CD4-positive, alpha-beta T cell treated with Interleukin-6 at 100 ng/mL for 8 hours (primary cell): ENCODE measurements around the gene LDLR.

Experiments used
- DNase-seq: peaks from one replicate; pipeline ENCODE4 v3.0.0-alpha.2; 2020; ENCODE audit warnings: mixed read lengths, low spot score

Gene LDLR

DNA sequence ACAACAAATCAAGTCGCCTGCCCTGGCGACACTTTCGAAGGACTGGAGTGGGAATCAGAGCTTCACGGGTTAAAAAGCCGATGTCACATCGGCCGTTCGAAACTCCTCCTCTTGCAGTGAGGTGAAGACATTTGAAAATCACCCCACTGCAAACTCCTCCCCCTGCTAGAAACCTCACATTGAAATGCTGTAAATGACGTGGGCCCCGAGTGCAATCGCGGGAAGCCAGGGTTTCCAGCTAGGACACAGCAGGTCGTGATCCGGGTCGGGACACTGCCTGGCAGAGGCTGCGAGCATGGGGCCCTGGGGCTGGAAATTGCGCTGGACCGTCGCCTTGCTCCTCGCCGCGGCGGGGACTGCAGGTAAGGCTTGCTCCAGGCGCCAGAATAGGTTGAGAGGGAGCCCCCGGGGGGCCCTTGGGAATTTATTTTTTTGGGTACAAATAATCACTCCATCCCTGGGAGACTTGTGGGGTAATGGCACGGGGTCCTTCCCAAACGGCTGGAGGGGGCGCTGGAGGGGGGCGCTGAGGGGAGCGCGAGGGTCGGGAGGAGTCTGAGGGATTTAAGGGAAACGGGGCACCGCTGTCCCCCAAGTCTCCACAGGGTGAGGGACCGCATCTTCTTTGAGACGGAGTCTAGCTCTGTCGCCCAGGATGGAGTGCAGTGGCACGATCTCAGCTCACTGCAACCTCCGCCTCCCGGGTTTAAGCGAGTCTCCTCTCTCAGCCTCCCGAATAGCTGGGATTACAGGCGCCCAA, at the start of gene LDLR:
Gene LDLR (plus strand): TSS at position 210 of the 760 bp plus-strand sequence. CDS start 86 bp downstream, at position 296.
- DNase-seq = peak; percentile 78

DNA sequence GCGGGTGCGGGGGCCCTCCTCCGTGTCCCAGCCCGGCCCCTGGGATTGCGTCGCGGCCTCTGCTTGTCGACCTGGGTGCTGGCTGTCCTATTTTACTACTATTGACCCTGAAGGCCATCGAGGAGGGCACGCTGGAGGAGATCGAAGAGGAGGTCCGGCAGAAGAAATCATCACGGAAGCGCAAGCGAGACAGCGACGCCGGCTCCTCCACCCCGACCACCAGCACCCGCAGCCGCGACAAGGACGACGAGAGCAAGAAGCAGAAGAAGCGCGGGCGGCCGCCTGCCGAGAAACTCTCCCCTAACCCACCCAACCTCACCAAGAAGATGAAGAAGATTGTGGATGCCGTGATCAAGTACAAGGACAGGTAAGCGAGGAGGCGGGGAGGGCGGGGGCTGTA, 48.1 kb upstream of the LDLR start:
- DNase-seq = no peak

DNA sequence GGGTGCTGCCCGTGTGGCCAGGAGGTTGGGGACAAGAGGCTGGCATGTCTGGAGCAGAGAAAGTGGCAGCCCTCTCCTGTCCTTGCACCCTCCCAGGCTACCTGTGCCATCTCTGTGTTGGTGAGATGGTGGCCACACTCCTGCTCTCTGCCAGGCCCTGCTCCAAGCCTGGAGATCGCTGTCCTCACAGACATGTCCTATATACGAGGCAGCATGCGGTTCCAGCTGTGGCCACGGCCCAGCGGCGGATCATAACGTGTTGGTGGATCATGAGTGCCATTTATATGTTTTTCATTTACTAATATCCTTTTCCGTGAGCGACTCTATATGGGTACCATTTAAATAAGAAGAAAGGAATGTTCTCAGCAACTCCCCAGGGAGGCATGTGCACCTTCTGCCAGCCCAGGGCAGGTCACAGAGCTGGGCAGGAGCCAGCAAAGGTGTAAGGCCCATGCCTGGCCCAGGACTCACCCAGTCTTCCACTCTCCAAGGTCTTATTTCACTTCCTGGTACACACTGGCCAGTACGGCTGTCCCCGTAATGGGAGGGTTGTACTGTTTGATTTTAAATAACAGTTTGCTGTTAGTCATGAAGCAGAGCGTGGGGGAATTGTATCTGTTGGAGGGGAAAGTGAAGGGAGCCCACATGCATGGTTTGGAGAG, 47.2 kb upstream of the LDLR start:
- no peak for DNase-seq

DNA sequence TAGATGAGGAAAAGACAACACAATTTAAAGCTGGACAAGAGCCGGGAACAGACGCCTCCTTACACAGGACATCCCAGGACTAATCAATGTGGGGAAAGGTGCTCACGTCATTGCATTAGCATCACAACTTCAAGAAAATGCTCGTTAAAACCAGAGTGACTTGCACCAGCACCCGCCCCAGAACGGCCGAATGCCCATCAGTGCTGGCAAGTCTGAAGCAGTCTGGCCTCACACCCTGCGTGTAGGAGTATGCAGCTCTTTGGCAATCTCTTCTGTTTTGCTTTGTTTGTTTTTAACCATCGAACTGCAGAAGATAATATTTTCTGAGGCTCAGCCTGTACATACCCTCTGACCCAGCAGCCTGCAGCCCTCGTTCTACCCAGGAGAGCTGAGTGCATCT, 44.8 kb upstream of the LDLR start:
- DNase-seq = no peak

DNA sequence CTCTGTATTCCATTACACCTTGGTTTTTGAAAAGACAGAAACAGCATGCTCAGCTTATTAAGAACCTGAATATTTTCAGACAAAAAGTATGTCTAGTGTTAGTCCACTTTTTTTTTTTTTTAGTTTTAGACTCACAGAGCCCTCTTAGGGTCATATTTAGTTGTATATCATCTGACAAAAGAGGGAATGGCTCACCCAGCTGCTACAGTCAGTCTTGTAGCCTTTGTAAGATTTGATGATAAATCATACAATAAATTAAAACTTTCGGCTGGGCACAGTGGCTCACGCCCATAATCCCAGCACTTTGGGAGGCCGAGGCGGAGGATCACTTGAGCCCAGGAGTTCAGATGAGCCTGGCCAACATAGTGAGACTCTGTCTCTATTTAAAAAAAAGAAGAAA, 43.7 kb upstream of the LDLR start:
- DNase-seq = no peak

DNA sequence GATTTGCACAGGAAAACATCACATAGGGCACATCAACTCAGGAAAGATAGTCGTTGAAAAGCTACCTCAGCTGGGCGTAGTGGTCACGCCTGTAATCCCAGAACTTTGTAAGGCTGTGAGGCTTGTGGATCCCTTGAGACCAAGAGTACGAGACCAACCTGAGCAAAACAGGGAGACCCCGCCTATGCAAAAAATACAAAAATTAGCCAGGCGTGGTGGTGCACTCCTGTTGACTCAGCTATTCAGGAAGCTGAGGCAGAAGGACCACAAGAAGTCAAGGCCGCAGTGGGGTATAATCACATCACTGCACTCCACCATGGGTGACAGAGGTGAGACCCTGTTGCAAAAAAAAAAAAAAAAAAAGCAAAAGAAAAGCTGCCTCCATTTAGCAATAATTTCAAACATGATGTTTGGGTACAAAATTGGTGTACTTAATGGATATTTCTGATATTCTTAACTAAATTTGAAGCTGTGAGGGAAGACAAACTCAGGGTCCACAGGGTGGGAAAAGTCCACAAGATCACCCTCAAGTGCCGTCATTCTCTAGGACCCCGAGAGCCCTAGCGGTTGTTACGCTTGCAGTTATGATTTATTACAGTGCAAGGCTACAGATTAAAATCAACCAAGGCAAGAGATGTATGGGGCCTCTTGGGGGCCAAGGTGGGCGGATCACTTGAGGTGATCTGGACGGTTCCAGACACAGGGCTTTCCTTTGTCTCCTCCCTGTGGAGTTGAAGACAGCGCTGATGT, 42.5 kb upstream of the LDLR start:
- DNase-seq = no peak

DNA sequence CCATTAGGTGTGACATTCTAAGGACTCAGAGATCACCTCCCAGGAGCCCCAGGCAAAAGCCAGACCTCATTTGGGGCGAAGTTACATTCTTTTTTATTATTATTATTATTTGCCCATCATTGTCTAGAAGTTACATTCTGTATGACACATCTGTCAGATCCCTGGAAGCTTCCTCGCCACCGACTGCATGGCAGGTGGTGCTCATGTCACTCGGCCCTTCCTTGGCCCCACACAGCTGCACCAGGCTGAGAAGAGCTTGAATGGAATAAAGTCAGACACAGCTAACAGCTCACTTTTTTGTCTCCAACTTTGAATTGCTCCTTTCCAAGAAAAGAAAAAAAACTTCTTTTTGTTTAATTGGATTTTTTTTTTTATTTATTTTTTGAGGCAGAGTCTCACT, 41.4 kb upstream of the LDLR start:
- no peak for DNase-seq

DNA sequence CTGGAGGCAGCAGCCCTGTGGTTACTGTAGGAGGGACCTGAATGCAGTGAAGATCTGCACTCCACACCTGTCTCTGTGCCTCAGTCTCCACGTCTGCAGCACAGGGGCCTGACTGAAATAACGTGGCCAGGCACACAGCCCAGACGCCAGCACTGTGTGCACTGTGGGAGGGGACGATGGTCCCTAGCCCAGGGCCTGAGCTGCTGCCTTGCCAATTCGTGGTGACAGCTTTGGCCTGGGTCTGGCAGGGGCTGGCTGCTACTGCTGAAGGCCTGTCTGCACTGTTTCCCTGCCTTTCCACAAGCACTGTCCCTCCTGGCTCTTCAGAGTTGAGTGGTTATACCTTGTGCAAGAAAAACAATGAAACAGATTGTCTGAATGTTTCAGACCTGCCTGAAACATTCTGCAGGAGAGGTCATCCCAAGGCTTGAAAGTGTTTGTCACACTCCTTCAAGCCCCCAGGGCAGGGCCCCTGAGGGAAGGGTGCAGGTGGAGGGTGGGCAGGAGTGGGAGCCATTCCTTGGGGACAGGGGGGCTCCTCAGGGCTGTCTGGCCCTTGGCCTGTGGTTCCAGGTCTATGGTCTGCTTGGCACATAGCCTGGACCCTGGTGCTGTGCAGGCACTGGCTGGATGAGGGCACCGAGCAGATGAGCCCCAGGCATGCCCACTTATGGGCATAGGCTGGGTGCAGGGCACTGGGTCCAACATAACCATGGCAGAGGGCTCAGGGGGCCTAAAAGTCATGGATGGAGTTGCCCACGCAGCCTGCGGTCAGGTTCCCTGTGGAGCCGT, 38.7 kb upstream of the LDLR start:
- no peak for DNase-seq

DNA sequence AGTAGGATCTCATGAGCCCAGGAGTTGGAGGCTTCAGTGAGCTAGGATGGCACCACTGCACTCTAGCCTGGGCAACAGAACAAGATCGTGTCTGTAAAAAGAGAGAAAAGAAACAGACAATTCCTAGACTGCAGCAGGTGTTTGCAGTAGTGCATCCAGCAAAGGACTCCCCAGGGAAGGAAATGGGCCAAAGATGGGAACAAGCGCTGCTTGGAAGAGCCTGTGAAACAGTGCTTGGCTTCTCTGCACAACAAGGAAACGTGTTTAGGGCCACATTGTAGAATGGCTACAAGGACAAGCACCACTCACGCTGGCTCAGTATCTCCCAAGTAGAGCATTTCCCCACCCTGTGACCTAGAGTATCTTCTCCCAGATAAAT, 35.5 kb upstream of the LDLR start:
- DNase-seq = no peak

DNA sequence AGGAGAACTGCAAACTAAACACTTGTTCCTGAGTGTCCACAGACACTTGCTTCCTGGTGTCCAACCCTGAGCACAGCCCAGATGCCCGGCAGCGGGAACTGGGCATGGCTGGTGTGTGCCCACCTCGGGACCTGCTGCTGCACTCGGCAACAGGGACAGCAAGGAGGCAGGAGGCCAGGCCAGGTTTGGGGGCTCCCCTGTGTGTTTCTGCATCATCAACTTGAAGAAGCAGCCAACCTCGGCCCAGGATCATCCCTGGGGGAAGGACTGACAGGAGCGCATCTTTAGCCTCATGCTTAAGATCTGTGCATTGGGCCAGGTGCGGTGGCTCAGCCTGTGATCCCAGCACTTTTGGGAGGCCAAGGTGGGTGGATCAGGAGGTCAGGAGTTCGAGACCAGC, 35.1 kb upstream of the LDLR start:
- no peak for DNase-seq

DNA sequence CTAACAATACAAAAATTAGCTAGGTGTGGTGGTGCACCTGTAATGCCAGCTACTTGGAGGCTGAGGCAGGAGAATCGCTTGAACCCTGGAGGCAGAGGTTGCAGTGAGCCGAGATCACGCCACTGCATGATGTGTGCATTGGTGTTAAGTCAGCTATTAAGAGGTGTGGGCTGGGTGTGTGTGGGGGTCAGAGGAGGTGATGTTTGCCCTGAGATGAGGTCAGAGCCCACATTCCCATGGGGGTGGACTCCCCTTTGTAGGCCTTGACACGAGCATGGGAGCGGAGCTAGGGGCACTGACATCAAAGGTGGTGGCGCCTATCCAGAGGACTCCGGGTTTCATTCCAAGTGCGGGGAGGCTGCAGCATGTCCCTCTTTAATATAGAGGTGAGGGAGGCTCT, 34.6 kb upstream of the LDLR start:
- DNase-seq = no peak

DNA sequence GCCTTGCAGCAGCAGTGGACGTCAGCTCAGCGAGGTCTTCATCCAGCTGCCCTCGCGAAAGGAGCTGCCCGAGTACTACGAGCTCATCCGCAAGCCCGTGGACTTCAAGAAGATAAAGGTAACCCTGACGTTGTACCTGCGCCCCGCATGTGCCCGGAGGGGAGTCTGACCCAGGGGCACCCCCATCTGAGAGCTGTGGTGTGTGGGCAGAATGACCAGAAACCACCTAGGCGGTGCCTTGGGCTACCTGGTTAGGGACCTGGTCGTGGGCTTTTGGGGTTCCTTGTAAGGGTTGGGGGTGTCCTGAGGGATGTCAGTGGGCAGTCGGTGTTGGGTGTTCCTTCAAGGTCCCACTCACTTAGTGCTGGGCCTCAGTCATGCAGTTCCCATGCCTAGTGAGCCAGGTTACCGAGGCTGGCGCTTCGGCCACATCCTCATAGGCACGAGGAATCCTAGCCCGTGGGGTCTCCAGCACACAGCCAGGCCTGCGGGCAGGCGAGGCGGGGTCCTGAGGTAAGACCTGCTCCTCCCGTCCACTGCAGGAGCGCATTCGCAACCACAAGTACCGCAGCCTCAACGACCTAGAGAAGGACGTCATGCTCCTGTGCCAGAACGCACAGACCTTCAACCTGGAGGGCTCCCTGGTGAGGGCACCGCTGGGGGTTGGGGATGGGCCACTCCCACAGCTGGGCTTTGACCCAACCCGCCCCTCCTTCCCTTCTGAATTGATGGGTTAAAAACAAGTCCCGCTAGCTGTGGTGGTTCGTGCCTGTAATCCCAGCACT, 30.8 kb upstream of the LDLR start:
- DNase-seq = no peak

DNA sequence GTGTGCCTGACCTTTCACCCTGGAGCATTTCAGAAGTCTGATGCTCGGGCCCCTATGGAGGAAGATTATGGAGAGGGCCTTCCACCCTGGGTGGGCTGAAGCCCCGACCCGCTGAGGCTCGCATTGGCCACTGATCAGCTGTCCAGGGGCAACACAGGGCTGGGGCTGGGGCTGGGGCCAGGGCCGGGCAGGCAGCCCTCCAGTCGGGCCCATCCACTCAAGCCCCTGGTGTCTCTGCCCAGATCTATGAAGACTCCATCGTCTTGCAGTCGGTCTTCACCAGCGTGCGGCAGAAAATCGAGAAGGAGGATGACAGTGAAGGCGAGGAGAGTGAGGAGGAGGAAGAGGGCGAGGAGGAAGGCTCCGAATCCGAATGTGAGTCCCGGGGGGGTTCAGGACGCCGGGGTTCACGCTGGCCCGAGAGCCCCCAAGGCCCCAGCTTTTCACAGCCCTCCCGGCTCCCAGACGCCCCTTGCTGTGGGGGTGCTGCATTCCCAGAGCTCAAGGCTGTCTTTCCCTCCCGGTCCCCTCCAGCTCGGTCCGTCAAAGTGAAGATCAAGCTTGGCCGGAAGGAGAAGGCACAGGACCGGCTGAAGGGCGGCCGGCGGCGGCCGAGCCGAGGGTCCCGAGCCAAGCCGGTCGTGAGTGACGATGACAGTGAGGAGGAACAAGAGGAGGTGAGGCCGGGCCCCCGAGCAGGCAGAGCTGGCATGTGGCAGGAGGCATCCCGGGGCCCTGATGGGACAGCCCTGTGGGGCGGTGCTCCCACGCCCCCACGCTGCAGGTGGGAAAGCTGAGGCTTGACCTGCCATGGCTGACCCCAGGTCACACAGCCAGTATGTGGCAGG, 29.5 kb upstream of the LDLR start:
- DNase-seq = no peak

DNA sequence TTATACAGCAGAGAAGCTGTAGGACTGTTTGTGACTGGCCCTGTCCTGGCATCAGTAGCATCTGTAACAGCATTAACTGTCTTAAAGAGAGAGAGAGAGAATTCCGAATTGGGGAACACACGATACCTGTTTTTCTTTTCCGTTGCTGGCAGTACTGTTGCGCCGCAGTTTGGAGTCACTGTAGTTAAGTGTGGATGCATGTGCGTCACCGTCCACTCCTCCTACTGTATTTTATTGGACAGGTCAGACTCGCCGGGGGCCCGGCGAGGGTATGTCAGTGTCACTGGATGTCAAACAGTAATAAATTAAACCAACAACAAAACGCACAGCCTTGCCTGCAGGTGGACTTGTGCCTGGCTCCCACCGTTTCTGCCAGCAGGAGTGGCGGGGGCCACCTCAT, 27.3 kb upstream of the LDLR start:
- no peak for DNase-seq

DNA sequence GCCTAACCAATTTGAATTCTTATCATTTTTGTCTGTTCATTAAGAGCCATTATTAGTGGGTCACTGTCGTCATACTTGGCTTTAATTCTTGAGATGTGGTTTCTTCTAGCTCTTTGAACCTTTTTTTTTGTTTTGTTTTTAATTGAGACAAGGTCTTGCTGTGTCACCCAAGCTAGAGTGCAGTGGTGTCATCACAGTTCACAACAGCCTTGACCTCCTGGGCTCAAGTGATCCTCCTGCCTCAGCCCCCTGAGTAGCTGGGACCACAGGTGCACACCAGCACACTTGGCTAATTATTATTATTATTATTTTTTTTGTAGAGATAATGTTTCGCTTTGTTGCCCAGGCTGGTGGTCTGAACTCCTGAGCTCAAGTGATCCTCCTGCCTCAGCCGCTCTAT, 25.8 kb upstream of the LDLR start:
- no peak for DNase-seq

DNA sequence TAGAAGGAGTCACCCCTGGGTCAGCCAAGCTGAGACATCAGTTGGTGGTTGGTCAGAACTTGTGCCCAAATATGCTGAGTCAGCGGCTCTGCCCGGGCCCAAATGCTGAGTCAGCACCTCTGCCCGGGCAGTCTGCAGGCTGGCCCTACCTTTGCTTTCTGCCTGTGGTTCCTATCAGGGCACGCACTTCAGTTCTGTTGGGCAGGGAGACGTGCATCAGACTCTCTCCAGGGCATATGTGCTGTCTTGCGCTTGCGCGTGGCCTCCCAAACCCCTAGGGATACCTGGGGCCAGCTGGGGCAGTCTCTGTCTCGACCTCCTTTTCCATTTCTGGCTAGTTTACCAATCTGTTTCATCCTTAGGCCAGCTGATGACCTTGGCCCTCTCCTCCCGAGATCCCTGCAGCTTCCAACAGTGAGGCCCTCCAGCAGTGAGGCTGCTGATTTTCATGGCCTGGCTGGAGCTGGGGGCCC, 24.4 kb upstream of the LDLR start:
- no peak for DNase-seq

DNA sequence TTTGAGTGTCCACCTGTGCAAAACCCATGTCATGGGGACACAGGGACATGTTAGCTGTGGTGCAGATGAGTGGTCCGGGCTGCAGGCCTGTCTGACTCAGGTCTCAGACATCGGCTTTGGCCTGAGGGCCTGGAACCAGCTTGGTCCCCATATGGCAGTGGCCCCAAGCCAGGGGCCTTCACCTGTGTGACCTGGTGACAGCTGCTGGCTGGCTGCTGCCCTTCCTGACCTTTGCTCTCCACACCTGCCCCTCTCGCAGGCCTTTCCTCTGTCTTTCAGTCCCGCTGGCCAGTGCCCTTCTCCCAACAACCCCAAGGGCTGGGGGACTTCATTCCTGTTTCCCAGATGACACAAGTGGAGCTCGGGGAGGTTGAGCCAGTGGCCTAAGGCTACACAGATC, 22.9 kb upstream of the LDLR start:
- no peak for DNase-seq

DNA sequence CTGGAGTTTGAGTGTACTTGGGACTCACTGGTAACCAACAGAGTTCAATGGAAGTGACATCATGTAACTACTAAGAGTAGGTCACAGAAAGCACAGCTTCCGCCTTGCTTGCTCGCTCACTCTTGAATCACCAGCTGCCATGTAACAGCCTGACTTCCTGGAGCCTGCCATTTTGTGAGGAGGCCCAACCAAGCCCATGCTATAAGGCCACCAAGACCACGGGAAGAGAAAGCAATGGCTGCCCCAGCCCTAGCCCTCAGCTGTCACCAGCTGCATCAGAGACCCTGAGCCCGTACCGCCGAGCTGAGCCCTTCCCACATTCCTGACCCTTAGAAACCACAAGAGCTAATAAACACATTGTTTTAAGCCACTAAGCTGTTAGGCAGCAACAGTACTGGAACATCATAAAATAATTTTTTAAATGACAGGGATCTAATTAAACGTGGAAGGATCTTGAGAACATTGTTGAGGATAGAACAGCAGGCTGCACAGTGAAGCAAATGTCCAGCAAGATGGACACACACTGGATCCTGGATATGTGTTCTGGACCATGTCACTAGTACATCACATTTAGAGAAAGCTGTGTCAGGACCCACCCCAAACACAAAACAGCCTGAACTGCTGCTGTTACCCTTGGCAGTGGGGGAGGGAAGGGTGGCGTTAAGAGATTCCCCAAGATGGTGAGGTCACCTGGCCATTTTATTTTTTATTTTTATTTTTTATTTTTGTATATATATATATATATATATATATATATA, 21.7 kb upstream of the LDLR start:
- DNase-seq = no peak

DNA sequence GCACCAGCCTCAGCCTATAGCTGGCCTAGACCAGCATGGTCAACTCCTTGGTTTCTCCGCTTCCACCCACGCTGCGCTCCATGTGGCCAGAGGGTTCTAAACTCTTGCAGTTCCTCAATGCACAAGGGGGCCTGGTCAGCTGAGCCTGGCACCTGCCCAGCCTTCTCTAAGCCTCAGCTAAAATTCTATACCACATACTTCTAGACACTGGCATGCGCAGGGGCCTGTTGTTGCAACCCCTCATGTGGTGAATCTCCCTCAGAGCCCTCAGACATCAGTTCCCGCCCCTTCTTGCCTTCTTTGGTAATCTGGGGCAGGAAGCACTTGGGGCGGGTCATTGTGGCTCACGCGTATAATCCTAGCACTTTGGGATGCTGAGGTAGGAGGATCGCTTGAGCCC, 19.7 kb upstream of the LDLR start:
- no peak for DNase-seq

DNA sequence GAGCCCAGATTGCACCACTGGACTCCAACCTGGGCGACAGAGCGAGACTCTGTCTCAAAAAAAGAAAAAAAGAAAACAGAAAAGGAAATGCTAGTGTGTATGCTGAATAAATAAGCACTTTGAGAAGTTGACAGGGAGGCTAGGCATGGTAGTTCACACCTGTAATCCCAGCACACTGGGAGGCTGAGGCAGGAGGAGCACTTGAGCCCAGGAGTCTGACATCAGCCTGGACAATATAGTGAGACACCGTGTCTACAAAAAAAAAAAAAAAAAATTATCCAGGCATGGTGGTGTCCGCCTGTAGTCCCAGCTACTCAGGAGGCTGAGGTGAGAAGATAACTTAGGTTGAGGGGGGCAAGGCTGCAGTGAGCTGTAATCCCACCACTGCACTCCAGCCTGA, 19.1 kb upstream of the LDLR start:
- no peak for DNase-seq
